PFSK-1 (cell line): ENCODE data around the gene EYA3.

Experiments used
- FOXP2 ChIP-seq: optimal IDR thresholded peaks from 2 replicates; pipeline ENCODE3; 2011; ENCODE audit warnings: borderline replicate concordance, control low read depth, inconsistent platforms; ENCODE audit not compliant: insufficient read depth; ENCODE audit errors: extremely low read length, extremely low read depth
- POLR2AphosphoS5 ChIP-seq: IDR thresholded peaks from 2 replicates; pipeline ENCODE4 v1.6.1; 2012; ENCODE audit warnings: low read depth, mild to moderate bottlenecking, control low read depth, low read length, moderate library complexity
- REST ChIP-seq, 2 experiments: IDR thresholded peaks; 2 replicates each; pipeline versions ENCODE4 v1.6.1 to v1.8.0; 2011 to 2012; ENCODE audit warnings: low read depth in 2 of 2, low read length in 2 of 2, control low read depth in 1 of 2, inconsistent platforms in 1 of 2, mild to moderate bottlenecking in 1 of 2, moderate library complexity in 1 of 2; ENCODE audit not compliant: insufficient read depth in 1 of 2
- SIN3A ChIP-seq: IDR thresholded peaks from 2 replicates; pipeline ENCODE4 v1.6.1; 2012; ENCODE audit warnings: mild to moderate bottlenecking, low read length, moderate library complexity, borderline replicate concordance; ENCODE audit not compliant: insufficient read depth
- TAF1 ChIP-seq: IDR thresholded peaks from 2 replicates; pipeline ENCODE4 v1.6.1; 2012; ENCODE audit warnings: low read length, control low read depth, borderline replicate concordance; ENCODE audit not compliant: insufficient read depth

EYA3 gene

GRCh38 chr1:28104866-28105467 lies 16.6 kb upstream of the EYA3 start:
- TF ChIP-seq REST (IDR thresholded peaks at IDR 0.05; ENCODE audit: insufficient read depth in 1 of 2, low read depth in 2 of 2, low read length in 2 of 2) (no peak), FOXP2 (no peak), TAF1 (no peak), SIN3A (no peak)

DNA sequence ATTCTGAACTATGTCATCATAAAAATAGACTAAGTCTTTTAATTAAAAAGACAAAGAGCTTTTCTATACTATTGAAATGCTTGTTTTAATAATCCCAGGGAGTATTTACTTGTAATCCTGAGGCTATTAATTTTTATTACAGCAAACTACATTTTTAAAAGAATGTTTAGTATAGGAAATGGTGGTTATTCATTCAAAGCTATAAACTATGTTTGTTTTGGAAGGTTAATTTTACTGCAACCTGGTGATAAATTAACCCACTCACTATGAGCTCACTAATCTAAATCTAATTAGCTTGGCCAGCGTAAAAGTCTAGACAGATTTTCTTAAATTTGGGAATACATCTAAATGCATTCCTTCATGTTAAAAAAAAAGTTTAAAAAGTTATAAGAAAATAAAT lies 13.8 kb upstream of the EYA3 start:
- no peak for TF ChIP-seq SIN3A
- TF ChIP-seq REST (IDR thresholded peaks at IDR 0.05; ENCODE audit: insufficient read depth in 1 of 2, low read depth in 2 of 2, low read length in 2 of 2), result no peak
- no peak for TF ChIP-seq TAF1
- TF ChIP-seq POLR2AphosphoS5, result no peak
- no peak for TF ChIP-seq FOXP2

GRCh38 chr1:28099050-28099769 lies 10.8 kb upstream of the EYA3 start:
- TF ChIP-seq SIN3A, result no peak
- TF ChIP-seq POLR2AphosphoS5, result no peak
- TF ChIP-seq FOXP2, result no peak
- TF ChIP-seq REST (IDR thresholded peaks at IDR 0.05; ENCODE audit: insufficient read depth in 1 of 2, low read depth in 2 of 2, low read length in 2 of 2), result no peak
- no peak for TF ChIP-seq TAF1

- TF ChIP-seq POLR2AphosphoS5 (no peak), REST (IDR thresholded peaks at IDR 0.05; ENCODE audit: insufficient read depth in 1 of 2, low read depth in 2 of 2, low read length in 2 of 2) (no peak), SIN3A (no peak), TAF1 (no peak), FOXP2 (no peak)
These were observed 8.7 kb upstream of the EYA3 start for GRCh38 chr1:28097100-28097472.
